GM18519 (cell line): ENCODE results near the gene ZNF766.
"Not testable (repeated sequence)": the region's sequence is repeated elsewhere in the genome, so short reads cannot be mapped to it uniquely, and the experiment has no call there.

Experiments used
- ATAC-seq: cut with Tn5 transposase; IDR thresholded peaks from one replicate; pipeline ENCODE4 v1.9.1; 2021; ENCODE audit warnings: mild to moderate bottlenecking, moderate library complexity; ENCODE audit not compliant: unreplicated experiment, low FRiP score

ZNF766 gene

DNA sequence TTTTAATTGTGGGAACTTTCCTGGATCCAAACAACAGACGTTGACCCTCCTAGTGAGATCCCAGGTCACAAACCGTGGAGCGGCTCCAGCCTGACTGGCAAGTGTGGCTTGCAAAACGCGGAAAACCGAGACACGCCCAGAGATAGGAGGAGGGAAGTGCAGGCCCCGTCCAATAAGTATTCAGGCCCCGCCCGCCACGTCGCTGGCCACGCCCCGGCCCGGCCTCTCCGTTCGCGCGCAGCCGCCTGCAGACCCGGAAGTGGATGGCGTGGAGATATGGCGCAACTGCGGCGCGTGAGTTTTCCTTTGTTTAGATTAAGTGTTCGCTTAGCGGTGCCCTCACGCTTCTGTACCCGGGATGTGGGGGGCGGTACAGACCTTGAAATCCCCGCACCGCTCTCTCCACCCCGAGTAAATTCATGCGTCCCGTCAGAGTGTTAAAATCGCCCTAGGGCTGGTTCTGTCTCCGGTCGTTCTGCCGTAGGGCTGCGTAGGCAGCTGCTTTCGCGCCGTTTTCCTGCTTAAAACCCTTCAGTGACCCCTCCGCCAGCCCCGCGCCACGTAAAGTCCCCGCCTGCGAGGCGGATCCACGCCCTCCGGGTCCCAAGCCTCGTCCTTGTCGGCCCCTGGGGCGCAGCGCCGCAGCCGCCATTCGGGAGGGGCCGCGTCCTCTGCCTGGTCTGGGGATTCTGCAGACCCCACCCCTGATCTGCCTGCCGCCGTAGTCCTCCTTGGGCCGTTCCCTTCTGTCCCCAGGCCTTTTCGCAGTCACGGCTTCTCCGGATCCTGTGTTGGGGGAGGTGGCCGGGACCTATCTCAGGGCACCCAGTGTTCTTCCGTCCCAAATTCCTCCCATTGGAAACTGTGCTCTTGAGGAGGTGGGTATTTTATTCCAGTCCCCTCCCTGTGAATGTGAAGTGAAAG is at the start of gene ZNF766:
ZNF766 (plus strand) TSS at position 250 of the 924 bp plus-strand sequence; CDS start at position 277, 27 bp downstream.
- peak; percentile 72 for ATAC-seq

DNA sequence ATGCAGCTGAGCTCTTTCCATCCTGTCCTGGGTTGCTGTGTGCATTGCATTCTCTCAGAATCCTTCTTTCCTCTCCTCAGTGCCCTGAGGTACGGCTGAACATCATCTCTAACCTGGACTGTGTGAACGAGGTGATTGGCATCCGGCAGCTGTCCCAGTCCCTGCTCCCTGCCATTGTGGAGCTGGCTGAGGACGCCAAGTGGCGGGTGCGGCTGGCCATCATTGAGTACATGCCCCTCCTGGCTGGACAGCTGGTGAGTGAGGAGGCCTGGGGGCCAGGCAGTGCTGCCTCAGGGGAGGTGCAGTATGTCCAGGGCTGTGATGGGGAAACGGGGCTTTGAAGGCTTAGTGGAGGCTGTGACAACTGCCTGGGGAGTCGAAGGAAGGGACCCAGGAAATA is 49.8 kb upstream of the ZNF766 start:
- ATAC-seq, result no peak

DNA sequence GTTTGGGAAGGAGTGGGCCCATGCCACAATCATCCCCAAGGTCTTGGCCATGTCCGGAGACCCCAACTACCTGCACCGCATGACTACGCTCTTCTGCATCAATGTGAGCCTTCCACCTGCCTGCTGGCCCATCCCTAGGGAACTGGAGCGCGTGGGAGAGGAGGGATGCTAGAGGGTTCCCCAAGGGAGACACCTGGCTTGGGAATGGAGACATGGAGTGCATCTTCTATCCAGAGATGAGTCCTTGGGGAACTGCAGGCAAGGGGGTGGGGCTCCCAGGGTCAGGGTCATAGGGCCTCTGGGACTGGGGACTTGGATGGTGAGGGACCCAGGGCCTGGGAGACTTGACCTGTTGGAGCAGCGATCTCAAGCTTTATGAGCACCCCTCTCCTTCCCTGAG is 48.4 kb upstream of the ZNF766 start:
- no peak for ATAC-seq

DNA sequence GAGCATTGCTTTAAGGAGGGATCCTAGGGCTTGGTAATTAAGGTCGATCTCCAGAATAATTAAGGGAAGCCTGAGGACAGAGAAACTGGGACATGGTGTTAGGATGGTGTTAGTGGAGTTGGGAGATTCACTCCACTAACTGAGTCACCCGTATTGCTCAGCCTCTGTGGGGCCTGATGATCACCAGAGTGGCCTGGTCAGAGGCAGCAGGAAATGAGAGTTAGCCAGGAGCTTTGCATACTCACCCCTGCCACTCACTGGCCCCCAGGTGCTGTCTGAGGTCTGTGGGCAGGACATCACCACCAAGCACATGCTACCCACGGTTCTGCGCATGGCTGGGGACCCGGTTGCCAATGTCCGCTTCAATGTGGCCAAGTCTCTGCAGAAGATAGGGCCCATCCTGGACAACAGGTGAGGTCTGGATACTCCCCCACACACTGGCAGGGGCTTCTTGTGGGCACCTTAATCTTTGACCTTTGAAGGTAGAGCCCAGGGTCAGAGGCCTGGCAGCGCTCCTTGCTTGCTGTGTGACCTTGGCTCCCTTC is 47.5 kb upstream of the ZNF766 start:
- ATAC-seq, result no peak

DNA sequence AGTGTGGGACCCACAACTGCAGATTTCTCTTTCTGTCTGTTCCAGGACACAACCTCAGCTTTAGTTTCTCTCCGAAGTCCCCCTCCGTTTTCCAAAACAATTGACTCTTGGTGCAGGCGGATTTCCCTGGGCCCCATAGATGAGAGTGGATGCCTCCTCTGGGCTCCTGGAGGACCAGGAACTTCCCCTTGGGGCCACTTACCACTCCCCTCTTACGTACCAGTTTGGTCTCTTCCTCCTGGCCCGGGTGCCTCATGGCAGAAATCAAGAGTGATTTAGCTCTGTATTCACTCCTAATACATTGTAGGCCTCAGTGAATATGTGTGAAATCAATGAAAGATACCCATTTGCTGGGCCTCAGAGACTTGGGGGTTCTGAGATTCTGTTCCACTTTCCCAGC is 45.2 kb upstream of the ZNF766 start:
- ATAC-seq, result no peak

GRCh38 chr19:52226652-52227051 is 42.7 kb upstream of the ZNF766 start:
- no peak for ATAC-seq

- ATAC-seq, result no peak
Measured at GRCh38 chr19:52227196-52227940, 42.0 kb upstream of the ZNF766 start.

DNA sequence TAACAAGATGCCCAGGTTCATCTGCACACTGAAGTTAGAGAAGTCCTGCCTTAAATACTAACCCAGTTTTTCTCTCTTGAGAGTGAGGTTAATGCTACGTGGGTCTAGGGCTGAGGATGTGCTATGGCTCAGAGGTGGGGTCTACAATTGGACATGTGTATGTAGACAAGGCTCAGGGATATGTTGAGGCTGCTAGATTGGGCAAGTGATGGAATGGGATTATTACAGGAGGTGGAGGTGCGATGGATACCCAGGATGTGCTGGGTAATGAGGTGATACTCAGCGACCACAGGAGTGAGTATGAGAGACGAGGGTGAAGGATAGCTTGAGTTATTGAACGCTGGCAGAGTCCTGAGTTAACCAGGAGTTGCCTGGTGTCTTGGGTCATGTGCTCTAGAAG is 41.4 kb upstream of the ZNF766 start:
- ATAC-seq, result no peak

GRCh38 chr19:52229524-52229923 is 39.9 kb upstream of the ZNF766 start:
- ATAC-seq, result no peak

DNA sequence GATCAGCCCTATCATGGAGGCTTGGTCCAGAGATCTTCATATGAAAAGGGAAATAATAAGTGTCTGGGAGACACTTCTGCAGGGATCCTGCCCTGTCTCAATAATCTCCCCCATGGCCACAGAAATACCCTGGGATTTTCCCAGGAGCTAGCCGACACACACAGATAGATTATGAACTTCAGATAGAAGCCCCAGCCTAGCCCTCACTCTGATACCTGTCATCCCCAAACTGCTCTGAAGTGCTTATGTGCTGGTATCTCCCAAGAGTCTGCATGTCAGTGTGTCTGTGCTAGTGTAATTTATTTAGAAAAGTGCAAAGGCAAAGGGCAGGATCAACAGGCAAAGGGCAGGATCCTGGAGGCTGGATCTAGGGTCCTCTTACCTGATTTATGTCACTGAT is 38.7 kb upstream of the ZNF766 start:
- ATAC-seq, result no peak

DNA sequence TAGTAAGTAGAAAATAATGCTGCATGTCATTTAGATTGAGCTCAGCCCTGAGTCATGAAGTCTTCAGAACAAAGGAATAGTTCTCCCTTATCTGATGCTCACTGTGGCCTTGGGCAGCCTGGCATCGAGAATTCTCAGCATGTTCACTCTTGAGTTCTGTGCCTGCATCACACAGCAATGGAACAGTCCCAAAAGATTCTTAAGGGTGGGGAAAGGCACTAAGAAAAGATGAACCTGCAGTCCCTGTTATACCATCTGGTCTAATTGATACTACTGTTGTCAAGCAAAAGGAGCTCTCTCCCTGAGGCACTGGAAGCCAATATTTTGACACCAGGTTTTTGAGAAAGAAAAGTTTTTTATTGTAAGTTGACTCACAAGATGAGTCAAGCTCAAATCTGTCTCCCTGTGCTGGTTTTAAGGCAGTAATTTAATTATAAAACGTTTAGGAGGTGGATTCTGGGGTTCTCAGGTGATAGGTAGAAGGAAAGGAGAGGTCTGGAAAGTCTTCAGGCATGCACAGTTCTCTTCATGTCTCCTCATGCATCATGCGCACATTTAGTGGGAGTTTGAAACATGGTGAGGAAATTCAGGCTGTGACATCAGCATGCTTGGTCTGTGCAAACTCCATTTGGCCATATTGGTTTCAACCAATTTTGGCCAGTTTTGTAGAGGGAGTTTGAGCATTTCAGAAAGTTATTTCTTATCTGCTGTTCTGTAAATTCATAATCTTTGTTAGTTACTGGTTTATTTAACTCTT is 38.1 kb upstream of the ZNF766 start:
- ATAC-seq, result no peak

GRCh38 chr19:52234406-52234805 is 35.0 kb upstream of the ZNF766 start:
- ATAC-seq, result no peak

DNA sequence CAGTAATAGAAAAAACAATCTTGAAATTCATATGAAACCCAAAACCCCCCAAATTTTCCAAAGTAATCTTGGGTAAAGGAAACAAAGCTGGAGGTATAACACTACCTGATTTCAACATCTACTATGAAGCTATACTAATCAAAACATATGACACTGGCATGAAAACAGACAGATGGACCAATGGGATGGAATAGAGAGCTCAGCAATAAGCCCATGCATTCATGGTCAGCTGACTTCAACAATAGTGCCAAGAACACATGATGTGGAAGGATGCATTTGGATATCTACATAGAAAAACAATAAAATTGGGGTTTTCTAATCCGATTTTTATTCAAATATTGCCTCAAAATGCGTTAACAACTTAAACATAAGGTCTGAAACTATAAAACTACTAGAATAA is 32.2 kb upstream of the ZNF766 start:
- ATAC-seq, result no peak

- ATAC-seq, result no peak
Measured at GRCh38 chr19:52237771-52238400, 31.5 kb upstream of the ZNF766 start.

GRCh38 chr19:52244021-52244420 is 25.4 kb upstream of the ZNF766 start:
- ATAC-seq, result no peak

- no peak for ATAC-seq
Measured at GRCh38 chr19:52248241-52248640, 21.1 kb upstream of the ZNF766 start.

DNA sequence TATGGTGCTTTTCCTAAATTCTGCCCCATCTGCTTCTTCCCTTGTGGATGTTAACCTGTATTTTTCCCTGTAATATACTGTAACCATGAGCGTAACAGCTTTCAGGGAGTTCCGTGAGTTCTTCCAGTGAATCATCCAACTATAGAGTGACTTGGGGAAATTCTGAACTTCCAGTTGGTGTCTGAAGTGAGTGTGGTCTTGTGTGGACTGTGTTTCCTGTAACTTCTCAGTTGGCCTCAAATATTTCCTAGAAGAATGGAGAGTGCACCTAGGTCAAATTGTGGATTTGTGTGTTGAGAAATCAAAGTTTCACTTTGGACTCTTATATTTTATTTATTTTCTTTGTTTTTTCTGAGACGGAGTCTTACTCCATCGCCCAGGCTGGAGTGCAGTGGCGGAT is 11.0 kb upstream of the ZNF766 start:
- ATAC-seq, result no peak

DNA sequence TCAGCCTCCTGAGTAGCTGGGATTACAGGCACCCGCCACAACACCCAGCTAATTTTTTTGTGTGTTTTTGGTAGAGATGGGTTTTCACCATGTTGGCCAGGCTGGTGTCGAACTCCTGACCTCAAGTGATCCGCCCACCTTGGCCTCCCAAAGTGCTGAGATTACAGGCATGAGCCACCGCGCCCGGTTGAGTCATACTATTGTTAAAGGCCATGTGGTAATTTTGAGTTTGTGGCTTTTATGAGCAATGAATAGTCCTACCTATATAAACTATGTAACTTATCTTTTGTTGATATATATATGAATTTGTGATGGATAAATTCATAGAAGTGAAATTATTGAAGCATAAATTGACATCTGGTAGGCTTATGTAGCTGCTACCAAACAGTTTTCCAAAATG is 3.8 kb upstream of the ZNF766 start:
- ATAC-seq, result not testable (repeated sequence)

DNA sequence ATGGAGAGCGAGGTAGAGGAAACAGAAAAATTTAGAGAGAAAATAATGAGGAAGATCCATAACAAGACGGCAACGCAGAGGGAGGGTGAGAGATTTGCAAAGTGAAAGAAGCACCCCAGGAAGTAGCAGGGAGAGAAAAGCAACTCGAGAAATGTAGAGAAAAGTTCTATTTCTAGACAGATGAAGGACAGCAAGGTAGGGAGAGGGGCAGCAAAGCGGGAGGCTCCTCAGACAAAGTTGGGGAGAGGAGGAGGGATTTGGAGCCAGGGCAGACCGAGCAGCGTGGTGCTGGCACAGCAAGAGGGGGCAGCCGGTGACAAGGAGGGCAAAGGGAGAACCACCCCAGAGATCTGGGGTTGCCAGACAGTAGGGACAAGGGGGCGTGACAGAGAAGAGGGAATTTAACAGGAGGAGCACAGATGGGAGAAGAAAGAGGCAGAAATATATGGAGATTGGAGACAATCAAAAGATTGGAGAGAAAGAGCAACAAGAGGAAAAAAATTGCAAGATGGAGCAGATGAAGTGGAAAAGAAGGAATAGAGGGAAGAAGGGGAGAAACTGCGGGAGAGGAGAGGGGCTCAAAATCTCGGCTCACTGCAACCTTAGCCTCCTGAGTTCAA is 989 bp downstream of the ZNF766 start:
- no peak for ATAC-seq

GRCh38 chr19:52273301-52273700 is 3.9 kb downstream of the ZNF766 start:
- no peak for ATAC-seq
